Measurements from ENCODE around the gene B3GNT3. TPM values are rescaled to one million over a fixed set of nuclear protein-coding genes. Genes with fewer than 3 reads are reported as not detected.
A peak's percentile ranks its signal among the peaks of the same experiment; 100 is the strongest.

The B3GNT3 gene
- total and polyA plus RNA-seq, 2 of the 8 experiments (the other 6 are each of a cell fraction or from before 2014, with no cell fraction given), result 1.5 TPM

GRCh38 chr19:17847538-17848366 lies 52.8 kb downstream of the B3GNT3 start, which contains the start of gene JAK3 (continued):
- TF ChIP-seq MAFK (IDR thresholded peaks at IDR 0.05; ENCODE audit: low read depth, low read length) (no peak), RAD21 (IDR thresholded peaks at IDR 0.05 in 1 of 2, conservative IDR thresholded peaks at IDR 0.05 in 1 of 2; ENCODE audit: low read depth in 2 of 2, low read length in 2 of 2) (no peak), RBBP5 (IDR thresholded peaks at IDR 0.05; ENCODE audit: borderline replicate concordance, low read depth, low read length) (no peak), HDAC2 (IDR thresholded peaks at IDR 0.05; ENCODE audit: borderline replicate concordance in 1 of 2, low read depth in 2 of 2, low read length in 2 of 2) (no peak), ATF2 (IDR thresholded peaks at IDR 0.05; ENCODE audit: low read length) (no peak), NANOG (IDR thresholded peaks at IDR 0.05; ENCODE audit: insufficient read depth, low read depth, low read length, poor library complexity, severe bottlenecking) (no peak), NRF1 (IDR thresholded peaks at IDR 0.05; ENCODE audit: low read depth, low read length) (peak; percentile 65), CEBPB (IDR thresholded peaks at IDR 0.05; ENCODE audit: low read depth, low read length) (no peak), SIRT6 (IDR thresholded peaks at IDR 0.05; ENCODE audit: low read length) (no peak), SUZ12 (IDR thresholded peaks at IDR 0.05; ENCODE audit: low read length) (no peak), BRCA1 (IDR thresholded peaks at IDR 0.05; ENCODE audit: low read depth, low read length) (no peak), TCF12 (IDR thresholded peaks at IDR 0.05; ENCODE audit: low read depth, low read length) (no peak), TEAD4 (IDR thresholded peaks at IDR 0.05; ENCODE audit: low read depth, low read length) (no peak), GTF2F1 (IDR thresholded peaks at IDR 0.05; ENCODE audit: borderline replicate concordance, low read depth, low read length) (no peak), E2F6 (IDR thresholded peaks at IDR 0.05) (no peak), KDM5A (IDR thresholded peaks at IDR 0.05; ENCODE audit: low read length) (no peak), FOSL1 (IDR thresholded peaks at IDR 0.05; ENCODE audit: insufficient read depth, low read depth, low read length) (no peak), SP2 (IDR thresholded peaks at IDR 0.05; ENCODE audit: low read length) (no peak), RNF2 (IDR thresholded peaks at IDR 0.05; ENCODE audit: borderline replicate concordance, low read depth, low read length, missing control alignments, poor library complexity, severe bottlenecking) (no peak)
